NOMO-1 treated with dmso at 0.1 percent for 144 hours (cell line): Measurements from ENCODE around the gene BCL7A.
"Not testable (repeated sequence)": the region's sequence is repeated elsewhere in the genome, so short reads cannot be mapped to it uniquely, and the experiment has no call there.

Experiments used
- DNase-seq: peaks from one replicate; lab custom pipeline; 2025; ENCODE audit not compliant: unreplicated experiment; lab: John Stamatoyannopoulos, UW

BCL7A gene

DNA sequence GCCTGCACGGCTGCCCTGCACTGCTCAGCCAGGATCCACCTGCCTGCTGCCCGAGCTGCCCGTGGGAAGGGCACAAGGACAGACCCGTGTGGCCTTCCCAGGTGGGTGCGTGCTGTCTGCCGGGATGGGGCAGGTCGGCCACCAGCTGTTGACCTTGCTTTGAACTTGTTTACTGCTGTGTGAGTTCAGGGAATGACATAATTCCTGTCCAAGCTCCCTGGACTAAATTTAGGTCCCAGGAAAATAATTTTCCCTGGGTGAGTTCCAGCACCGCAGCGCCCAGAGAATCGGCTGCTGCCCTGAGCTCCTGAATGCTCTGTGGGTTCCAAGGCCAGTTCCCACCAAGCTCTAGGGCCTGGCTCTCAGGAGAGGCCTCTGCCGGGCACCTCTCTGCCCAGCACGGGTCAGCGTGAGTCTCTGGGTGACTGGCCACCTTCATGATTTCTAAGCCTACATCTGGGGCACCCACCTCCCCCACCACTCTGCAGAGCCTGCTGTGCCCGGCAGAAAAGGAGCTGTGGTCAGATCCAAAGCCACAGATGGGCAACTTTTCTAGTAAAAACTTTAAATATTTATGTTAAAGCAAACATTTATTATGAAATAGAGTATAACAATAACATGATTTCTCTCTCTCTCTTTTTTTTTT is 29.7 kb downstream of the BCL7A start:
- no peak for DNase-seq

DNA sequence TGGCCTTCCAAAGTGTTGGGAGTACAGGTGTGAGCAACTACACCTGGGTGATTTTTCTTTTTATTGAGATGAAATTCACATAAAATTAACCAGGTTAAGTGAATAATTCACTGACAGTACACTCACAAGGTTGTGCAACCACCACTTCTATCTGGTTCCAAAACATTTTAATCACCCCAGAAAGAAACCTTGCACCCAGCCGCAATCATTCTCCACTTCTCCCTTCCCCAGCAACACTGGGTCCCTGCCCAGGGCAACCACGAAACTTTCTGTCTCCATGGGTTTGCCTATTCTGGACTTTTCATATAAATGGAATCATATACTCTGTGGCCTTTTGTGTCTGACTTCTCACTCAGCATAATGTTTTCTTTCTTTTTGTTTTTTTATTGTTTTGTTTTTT is 30.6 kb downstream of the BCL7A start:
- DNase-seq: no peak

DNA sequence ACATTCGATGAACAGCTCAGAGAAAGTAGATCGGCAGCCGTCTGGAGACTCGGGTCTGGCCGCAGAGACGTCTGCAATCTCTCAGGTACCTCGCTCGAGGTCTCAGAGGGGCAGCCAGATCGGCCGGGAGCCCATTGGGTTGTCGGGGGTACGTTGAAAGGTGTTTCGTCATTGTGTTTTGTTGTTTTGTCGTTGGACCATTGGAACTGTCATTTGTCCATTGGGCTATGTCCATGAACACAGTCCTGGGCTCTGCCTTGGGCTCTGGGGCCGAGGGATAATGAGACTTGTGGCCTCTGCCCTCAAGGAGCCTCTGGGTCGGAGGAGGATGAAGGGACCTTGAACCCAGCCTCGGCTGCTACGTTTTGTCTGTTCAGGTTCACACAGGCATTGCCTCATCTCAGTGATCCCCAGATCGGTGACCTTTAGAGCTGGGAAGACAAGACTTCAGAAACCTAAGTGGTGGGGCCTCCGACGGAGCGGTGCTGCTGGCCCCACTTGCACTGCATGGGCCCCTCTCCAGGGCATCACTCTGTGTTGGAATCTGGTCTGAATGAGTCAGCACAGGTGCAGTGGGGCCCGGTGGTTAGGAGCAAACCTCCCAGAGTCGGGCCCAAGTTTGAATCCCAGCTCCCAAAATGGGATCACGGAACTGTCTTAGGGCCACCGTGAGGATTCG is 33.3 kb downstream of the BCL7A start:
- DNase-seq: no peak

DNA sequence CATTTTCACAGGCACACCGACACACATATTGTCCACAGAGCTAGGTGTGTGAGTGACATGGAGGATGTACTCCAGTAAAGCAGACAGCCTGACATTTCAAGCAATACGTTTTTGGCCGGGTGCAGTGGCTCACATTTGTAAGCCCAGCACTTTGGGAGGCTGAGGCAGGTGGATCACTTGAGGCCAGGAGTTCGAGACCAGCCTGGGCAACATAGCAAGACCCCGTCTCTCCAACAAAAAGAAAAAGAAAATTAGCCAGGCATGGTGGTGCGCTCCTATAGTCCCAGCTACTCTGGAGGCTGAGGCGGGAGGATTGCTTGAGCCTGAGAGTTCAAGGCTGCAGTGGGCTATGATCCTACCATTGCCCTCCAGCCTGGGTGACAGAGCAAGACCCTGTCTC is 34.7 kb downstream of the BCL7A start:
- DNase-seq: not testable (repeated sequence)

DNA sequence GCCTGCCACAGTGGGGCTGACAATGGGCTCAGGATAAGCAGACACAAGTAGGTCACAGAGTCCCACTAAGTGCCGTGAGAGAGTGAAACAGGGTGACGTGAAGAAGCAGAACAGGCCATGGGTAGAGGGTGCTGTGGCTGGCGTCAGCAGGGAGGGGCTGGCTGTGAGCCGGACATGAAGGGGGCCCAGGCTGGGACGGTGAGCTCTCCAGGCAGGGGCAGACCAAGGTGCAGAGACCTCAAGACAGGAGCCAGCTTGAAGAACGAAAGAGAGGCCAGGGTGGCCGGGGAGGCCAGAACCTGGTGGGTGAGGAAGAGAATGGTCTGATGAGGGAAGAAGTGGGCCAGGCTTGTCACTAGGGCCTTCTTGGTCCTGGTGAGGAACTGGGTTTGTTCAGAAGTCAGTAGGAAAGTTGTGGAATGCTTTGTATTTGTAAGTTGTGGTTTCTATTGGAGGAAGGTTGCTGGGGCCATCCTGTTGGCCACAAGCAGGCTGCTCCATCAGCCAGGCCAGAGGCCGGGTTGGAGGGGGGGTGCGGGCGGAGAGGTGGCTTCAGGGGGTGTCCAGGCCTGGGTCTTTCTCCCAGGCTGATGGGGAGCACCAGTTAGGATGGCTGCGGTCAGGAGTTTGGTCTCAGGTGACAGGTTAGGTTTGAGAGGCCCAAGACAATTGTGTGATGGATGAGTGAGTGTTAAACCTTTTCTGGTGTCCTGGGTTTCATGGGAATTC is 35.5 kb downstream of the BCL7A start:
- no peak for DNase-seq

DNA sequence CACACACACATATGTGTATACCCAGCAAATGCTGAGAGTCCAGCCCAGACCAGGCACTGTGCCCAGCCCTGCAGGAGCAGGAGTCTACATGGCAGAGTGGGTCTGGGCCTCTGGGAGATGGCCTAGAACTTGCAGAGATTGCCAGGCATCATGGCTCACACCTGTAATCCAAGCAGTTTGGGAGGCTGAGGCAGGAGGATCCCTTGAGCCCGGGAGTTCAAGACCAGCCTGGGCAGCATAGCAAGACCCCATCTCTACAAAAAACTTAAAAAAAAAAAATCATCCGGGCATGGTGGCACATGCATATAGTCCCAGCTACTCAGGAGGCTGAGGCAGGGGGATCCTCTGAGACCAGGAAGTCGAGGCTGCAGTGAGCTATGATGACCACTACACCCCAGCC is 36.1 kb downstream of the BCL7A start:
- no peak for DNase-seq

DNA sequence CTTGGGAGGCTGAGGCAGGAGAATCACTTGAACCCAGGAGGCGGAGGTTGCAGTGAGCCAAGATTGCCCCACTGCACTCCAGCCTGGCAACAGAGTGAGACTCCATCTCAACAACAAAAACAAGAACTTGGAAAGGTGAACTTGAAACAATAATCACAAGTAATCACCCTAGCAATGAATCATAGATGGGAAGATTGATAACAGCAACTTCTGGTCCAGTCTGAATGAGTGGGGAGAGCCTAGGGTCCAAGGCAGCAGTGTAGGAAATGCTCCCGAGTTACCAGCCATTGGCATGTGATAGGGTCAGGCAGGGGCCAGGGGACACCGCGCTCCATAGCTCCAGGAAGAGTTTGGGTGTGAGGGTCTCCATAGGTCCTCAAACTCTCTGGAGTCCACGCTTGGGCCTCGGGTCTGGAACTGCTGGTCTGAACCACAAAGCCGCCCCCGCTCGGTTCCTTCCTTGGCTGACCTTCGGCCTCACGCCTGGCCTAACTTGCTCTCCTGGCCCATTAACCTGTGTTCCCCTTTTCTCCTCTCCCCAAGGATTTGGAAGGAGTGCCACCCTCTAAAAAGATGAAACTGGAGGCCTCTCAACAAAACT is 37.0 kb downstream of the BCL7A start:
- no peak for DNase-seq

DNA sequence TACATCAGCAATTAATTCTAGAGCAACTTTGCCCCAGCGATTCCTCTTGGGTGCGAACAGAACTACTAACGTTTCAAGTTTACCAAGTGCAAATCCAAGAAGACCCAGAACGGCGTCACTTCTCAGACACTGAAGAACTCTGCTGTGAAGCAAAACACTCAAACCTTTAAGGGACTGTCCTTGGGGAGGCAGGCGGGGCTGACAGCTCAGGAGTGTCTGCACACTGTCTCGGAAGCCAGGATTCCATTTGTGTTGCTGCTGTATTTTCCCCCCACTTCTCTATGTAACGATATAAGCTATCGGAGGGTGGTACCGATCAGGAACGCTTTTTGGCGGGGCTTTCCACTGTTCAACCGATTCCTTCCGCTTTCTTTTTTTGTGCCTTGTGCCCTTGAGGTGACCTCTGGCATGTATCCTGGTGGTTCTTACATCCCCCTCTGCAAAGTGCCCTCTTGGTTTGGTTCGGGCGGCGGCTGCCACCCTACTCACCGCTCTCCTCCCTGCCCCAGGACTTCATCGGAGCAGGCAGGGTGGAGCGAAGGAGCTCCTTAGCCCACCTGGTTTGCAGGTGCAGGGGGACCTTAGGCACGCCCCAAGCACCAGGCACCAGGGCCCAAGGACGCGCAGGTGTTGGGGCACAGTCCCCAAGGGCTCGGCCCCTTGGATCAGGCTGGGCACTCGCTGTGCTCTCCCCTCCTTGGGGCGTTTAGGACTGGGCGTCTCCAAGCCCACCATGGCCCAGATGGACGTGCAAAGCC is 37.7 kb downstream of the BCL7A start:
- no peak for DNase-seq

DNA sequence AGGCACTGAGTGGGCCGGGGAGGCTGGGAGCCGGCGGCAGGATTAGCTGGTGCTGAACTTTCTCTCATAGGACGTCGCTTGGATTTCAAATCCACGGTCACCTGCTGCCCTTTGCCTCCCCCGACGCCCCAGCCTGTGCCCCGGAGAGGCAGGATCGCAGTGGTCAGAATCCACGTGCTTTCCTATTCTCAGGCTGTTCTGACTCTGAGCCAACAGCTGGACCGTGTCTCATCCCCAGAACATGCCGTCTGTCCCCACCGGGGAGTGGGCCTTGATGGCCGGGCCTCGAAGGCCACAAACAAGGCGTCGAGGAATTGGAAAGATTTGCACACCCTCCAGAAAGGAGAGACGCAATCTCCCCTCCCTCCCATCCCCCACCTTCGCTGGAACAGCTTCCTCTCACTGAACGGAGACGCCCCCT is 38.4 kb downstream of the BCL7A start:
- DNase-seq: no peak

DNA sequence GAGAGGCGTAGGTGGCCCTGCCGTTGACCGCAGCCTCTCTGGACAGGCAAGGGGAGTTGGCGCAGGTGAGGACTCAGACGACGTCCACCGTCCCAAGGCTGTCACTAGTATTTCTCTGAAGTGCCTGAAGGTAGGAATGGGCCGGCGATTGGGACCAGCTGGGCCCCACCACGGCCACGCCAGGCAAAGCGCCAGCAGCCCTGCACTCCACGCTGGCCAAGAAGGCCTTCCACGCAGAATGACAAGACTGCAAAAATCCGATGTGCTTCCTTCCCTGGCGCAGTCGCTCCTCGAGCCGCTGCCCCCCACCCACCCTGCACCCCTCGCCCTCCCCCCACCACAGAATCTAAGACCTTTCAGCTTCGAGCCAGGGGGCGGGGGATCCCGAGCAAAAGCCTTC is 39.6 kb downstream of the BCL7A start:
- no peak for DNase-seq

DNA sequence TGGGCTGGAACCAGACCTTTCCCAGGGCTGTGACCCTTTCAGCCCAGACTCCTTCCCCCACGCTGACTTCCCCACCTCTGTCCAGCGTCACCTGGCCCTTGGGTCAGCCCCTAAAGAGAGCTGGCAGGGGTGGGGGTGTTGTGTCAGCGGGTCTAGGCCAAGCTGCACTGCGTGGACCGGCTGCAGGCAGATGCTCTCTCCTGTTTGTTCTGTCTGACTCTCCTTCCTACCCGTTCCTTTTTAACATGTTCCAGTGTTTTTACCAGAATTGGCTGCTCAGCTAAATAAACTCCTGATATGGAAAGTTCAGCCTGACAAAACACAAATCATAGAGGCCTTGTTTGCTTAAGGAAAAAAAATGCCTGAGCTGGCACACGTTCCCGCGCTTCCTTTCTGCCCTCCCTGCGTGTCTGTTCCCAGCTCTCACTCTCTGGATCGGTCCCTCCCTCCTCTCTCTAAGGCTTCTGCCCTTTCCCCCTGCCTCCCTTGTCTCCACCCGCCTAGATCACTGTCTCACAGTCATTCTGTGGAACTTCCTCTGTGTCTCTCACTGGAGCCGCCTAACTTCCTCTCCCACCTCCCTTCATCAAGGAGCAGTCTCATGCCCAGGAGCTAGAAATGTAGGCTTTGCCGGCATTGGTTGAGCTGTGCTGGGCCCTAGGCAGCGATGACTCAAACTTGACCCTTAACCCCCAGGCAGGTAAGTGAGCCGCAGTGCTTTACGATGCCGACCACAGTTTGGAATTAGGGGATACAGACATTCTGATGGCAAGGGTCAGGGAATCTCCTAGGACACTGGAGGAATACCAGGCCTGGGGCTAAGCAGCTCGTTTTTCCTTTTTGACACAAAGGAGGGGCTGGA is 41.4 kb downstream of the BCL7A start:
- peak; percentile 69 for DNase-seq

DNA sequence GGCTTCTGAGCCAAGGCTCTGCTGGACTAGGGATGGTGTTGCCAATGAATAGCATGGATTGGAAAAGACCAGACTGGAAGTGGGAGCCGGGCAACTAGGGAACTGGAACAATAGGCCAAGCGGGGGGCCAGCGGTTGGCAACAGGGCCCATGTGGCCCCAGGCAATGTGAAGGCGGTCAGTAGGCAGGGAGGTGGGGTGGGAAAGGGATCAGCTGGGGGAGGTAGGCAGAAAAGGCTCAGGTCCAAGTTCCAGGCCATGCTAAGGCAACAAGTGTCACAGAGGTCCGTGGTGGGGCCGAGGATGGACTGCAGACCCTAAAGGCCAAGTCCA is 42.0 kb downstream of the BCL7A start:
- no peak for DNase-seq

DNA sequence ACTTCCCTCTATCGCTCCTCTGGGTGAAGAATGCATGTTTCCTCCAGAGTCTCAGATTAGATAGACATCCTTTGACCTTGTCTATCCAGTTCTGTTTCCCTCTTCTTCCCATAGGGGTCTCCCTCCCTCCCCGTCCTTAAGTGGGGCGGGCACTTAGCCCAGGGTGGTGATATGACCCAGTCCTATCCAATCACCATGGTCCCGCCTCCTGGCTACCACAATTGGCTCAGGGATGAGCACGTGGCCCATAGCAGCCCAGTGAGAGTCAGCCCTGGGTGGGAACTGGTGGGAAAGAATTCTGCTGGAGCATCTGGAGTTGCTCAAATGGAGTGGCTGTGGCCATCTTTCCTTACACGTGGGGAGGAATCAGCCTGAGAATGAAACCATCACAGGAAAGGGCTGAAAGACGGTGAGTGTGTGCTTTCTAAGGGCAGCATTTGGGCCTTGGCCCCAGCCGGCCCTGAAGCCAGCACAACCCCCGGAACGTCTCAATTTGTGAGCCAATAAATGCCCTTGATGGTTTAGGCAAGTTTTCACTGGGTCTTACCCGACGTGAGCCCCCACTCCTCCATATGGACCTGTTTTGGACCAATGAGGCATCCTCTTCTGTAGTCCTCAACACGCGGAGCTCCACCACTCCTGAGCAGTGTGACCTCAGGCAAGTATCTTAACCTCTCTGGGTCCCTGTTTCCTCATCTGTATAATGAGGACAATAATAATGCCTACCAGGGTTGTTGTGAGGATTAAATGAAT is 42.5 kb downstream of the BCL7A start:
- DNase-seq: peak; percentile 73

DNA sequence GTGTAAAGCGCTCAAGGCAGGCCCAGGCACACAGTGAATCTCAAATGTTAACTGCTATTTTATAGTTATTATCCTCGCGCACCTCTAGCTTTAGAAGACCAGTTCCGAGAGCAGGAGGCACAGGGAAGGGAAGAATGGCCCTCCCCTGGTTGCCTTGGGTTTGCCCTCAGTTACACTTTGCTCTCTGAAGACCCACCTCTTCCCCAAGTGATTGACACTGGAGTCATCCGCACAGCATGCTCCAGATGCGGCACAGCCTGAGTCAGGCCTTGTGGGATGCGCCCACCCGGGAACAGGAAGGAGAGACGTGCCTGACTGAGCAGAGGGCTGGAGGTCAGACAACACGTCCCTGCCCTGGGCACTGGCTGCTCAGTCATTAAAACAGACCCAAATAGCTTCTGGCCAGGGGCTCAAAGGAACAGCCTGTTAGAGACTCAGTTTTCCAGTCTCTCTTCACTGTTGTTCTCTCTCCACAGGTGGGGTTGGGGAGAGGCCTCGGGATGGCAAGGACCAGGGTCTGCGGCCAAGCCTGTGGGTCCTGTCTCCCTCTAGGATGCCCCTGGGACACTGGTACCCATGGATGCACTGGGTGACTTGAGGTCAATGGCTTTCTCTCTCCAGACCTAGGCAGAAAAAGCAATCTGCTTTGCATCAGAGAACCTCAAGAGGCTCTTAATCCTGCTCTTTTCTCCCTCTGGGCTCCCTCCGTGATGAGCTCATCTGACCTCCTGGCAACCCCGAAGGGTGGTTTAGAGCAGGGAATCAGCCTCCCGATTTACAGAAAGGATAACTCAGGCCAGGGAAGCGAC is 43.3 kb downstream of the BCL7A start:
- DNase-seq: peak; percentile 14

DNA sequence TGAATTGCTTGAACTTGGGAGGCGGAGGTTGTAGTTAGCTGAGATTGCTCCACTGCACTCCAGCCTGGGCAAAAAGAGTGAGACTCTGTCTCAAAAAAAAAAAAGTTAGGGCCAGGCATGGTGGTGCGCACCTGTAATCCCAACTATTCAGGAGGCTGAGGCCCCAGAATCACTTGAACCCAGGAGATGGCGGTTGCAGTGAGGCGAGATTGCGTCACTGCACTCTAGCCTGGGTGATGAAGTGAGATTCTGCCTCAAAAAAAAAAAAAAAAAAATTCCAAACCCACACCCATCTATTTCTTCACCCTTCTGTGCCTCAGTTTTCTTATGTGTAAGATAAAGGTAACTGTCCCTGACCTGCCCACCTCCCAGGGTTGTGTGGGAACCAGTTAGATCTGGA is 45.9 kb downstream of the BCL7A start:
- no peak for DNase-seq

DNA sequence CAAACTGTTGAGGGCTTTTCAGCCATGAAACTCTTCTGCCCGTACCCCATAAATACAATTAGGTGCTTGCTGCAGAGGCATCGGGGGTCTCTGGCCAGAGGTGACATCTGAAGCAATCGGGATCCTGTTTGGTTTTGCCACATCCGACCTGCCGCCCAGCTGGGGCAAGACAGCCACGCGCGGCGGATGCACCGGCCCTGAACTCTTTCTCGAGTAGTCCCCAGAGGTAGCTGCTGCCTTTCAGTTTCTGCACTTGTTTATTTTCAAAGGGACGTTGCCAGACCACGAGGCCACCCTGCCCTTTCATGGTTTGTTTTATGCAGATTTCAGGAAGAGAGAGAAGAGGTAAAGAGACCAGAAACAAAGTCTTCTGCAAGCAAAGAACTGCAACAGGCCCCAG is 46.3 kb downstream of the BCL7A start:
- DNase-seq: no peak

DNA sequence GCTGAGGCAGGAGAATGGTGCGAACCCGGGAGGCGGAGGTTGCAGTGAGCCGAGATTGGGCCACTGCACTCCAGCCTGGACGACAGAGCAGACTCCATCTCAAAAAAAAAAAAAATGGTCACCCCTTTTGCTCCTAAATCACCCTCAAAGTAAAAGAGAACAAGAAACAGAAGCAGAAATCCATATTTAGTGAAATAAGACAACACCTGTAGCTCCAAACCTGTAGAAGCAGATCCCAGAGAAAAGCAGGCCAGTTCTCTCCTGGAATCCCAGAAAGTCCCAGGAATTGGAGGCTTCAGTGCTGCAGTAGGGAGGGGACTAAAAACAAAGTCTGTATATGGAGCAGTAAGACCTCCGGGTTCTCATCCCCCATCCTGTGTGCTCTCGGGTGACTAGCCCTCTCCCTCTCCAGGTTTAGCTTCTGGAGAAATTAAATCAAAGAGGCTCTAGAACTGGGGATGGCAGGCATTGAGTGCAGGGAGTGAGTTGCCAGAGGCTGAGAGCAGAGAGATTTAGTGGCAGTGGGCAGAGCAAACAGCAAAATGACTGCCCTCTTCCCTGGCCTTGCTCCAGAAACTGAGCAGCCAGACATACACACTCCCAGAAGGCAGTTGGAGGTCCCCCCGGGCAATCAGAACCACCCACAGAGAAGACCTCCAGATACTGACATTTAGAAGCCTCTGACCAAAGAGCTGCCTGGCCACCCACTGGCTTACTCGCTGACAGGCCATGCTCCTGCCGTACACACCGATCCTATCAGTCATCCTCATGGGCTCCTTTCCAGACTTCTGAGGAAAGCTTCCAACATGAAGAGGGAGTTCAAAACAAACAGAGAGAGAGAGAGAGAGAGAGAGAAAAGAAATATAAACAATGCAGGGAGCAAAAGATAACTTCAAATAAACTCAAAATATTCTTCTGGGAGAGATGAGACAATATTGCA is 50.6 kb downstream of the BCL7A start:
- DNase-seq: no peak

DNA sequence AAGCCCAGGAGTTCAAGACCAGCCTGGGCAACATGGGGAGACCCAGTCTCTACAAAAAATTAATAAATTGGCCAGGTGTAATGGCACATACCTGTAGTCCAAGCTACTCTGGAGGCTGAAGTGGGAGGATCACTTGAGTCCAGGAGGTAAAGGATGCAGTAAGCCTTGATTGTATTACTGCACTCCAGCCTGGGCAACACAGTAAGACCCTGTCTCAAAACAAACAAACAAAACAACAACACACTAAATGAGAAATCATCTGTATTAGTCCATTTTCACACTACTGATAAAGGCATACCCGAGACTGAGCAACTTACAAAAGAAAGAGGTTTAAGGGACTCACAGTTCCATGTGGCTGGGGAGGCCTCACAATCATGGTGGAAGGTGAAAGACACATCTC is 52.1 kb downstream of the BCL7A start:
- DNase-seq: no peak
